IPS DF 19.7 (cell line): ENCODE results near the gene KCNC3.
A peak's percentile ranks its signal among the peaks of the same experiment; 100 is the strongest.

Experiments
- DNase-seq: peaks from one replicate; pipeline ENCODE4 v3.0.0-alpha.2; 2013; ENCODE audit warnings: low read depth, low spot score

KCNC3 gene

GRCh38 chr19:50276370-50277063 is 52.7 kb downstream of the KCNC3 start:
- no peak for DNase-seq

- no peak for DNase-seq
Observed at GRCh38 chr19:50275577-50276368, 53.4 kb downstream of the KCNC3 start.

- no peak for DNase-seq
Observed at GRCh38 chr19:50273821-50274220, 55.4 kb downstream of the KCNC3 start.

- no peak for DNase-seq
Observed at GRCh38 chr19:50272263-50272897, 56.8 kb downstream of the KCNC3 start.

- no peak for DNase-seq
Observed at GRCh38 chr19:50269653-50270052, 59.5 kb downstream of the KCNC3 start.

GRCh38 chr19:50268501-50268900 is 60.7 kb downstream of the KCNC3 start:
- DNase-seq = no peak

- DNase-seq = no peak
Observed at GRCh38 chr19:50268041-50268440, 61.1 kb downstream of the KCNC3 start.

- peak; percentile 28 for DNase-seq
Observed at GRCh38 chr19:50266896-50267295, 62.3 kb downstream of the KCNC3 start.

- DNase-seq = no peak
Observed at GRCh38 chr19:50266041-50266440, 63.1 kb downstream of the KCNC3 start.

- no peak for DNase-seq
Observed at GRCh38 chr19:50264483-50265186, 64.5 kb downstream of the KCNC3 start.

GRCh38 chr19:50263176-50263575 is 66.0 kb downstream of the KCNC3 start:
- DNase-seq = no peak
